ENCODE results near the gene TANGO2.
A peak's percentile ranks its signal among the peaks of the same experiment; 100 is the strongest.

Gene TANGO2

GRCh38 chr22:20027966-20028854, 7.3 kb downstream of the TANGO2 start:
- DNase-seq, result peak in 1 of 6 experiments; percentile 19

GRCh38 chr22:20028855-20029549, 8.1 kb downstream of the TANGO2 start:
- DNase-seq, result no peak

- no peak for DNase-seq
Measured at GRCh38 chr22:20029550-20030225, 8.8 kb downstream of the TANGO2 start.

- no peak for DNase-seq
Measured at GRCh38 chr22:20031732-20032406, 11.0 kb downstream of the TANGO2 start.

GRCh38 chr22:20032407-20032991, 11.6 kb downstream of the TANGO2 start:
- DNase-seq, result no peak

- DNase-seq, result no peak
Measured at GRCh38 chr22:20033045-20033706, 12.3 kb downstream of the TANGO2 start.

- no peak for DNase-seq
Measured at GRCh38 chr22:20034143-20034542, 13.2 kb downstream of the TANGO2 start.

- no peak for DNase-seq
Measured at GRCh38 chr22:20035375-20036083, 14.6 kb downstream of the TANGO2 start.

GRCh38 chr22:20036084-20036482, 15.2 kb downstream of the TANGO2 start:
- no peak for DNase-seq

GRCh38 chr22:20036535-20037392, 15.9 kb downstream of the TANGO2 start:
- no peak for DNase-seq

- DNase-seq, result no peak
Measured at GRCh38 chr22:20037419-20037818, 16.5 kb downstream of the TANGO2 start.

- DNase-seq, result no peak
Measured at GRCh38 chr22:20038574-20038973, 17.7 kb downstream of the TANGO2 start.

- no peak for DNase-seq
Measured at GRCh38 chr22:20039683-20040325, 18.9 kb downstream of the TANGO2 start.

GRCh38 chr22:20040327-20041200, 19.7 kb downstream of the TANGO2 start:
- DNase-seq, result no peak

GRCh38 chr22:20043057-20043996, 22.4 kb downstream of the TANGO2 start:
- no peak for DNase-seq

- no peak for DNase-seq
Measured at GRCh38 chr22:20043997-20044342, 23.1 kb downstream of the TANGO2 start.

- DNase-seq, result no peak
Measured at GRCh38 chr22:20044495-20045151, 23.7 kb downstream of the TANGO2 start.
